HG02938 (cell line): ENCODE data around the gene ZPR1.
"Not testable (repeated sequence)": the region's sequence is repeated elsewhere in the genome, so short reads cannot be mapped to it uniquely, and the experiment has no call there.

ENCODE experiments used
- ATAC-seq: cut with Tn5 transposase; IDR thresholded peaks from one replicate; pipeline ENCODE4 v1.9.1; 2021; ENCODE audit warnings: mild to moderate bottlenecking, moderate library complexity; ENCODE audit not compliant: unreplicated experiment

ZPR1 gene

GRCh38 chr11:116825434-116825833 is 37.6 kb upstream of the ZPR1 start:
- no peak for ATAC-seq

- ATAC-seq: no peak
Observed at GRCh38 chr11:116823031-116823843, 35.4 kb upstream of the ZPR1 start, which contains the start of gene APOA4. APOA4 (minus strand) TSS chr11:116823304; CDS start chr11:116823191, 113 bp downstream.

DNA sequence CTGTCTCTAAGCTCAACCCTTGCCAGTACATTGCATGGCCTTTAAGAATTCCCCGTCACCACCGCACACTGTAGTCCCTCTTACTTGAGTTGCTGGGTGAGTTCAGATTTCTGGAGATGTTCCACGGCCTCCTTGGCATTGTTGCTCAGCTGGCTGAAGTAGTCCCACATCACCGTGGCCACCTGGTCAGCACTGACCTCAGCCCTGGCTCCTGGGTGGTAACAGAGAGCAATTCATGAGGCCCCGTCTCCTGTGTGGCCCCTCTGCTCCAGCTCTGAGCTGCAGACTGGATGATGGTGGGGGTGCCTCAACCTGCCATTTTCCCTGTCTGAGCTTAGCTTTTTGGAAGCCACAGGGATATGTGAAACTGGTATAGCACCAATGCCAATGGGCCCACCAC is 34.8 kb upstream of the ZPR1 start:
- ATAC-seq: no peak

GRCh38 chr11:116821050-116821918 is 33.5 kb upstream of the ZPR1 start:
- ATAC-seq: no peak

GRCh38 chr11:116819049-116819448 is 31.2 kb upstream of the ZPR1 start:
- ATAC-seq: no peak

- ATAC-seq: no peak
Observed at GRCh38 chr11:116814502-116814901, 26.7 kb upstream of the ZPR1 start.

GRCh38 chr11:116813781-116814471 is 26.1 kb upstream of the ZPR1 start:
- ATAC-seq: no peak

DNA sequence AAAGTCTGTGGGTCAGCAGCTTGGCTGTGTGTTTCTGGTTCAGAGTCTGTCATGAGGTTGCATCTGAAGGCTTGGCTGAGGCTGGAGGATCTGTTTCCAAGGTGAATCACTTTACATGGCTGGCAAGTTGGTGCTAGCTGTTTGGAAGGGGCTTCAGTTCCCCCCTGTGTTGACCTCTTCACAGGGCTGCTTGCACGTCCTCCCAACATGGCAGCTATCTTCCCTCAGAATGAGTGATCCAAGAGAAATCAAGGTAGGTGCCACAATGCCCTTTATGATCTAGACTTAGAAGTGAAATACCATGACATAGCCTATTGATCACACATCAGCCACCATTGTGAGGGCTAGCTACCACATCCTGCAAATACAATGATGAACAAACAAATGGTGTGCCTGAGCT is 25.3 kb upstream of the ZPR1 start:
- ATAC-seq: no peak

- ATAC-seq: no peak
Observed at GRCh38 chr11:116812109-116812508, 24.3 kb upstream of the ZPR1 start.

- no peak for ATAC-seq
Observed at GRCh38 chr11:116811194-116811593, 23.4 kb upstream of the ZPR1 start.

- ATAC-seq: no peak
Observed at GRCh38 chr11:116808262-116809175, 20.7 kb upstream of the ZPR1 start.

DNA sequence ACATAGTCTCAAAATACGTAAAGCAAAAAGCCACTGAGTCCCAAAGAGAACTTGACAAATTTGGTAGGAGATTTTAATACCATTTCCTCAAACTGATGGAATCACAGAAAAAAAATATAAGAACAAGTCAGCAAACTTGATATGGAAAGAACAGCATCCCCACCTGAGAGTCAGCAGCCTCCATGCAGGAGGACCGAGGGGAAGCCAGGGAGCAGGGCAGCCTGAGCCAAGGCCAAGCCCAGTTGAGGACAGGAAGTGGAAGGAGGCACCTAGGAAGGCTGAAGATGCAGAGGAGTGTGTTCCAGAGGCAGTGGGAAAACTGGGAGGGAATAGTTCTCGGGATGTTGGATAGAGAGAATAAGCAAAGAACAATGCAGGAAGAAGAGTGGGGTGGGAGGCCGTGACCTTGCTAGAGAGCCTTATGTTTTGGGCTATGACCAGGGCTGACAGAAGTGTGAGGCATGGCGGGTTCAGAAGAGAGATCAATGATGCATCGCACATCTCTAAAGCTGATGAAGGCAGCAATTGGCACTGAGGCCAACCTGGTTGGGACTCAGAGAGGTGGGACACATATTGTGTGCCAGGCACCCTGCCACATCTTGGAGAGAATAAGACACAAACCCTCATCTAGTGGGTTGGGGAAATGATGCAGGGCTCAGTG is 19.9 kb upstream of the ZPR1 start:
- no peak for ATAC-seq

- ATAC-seq: no peak
Observed at GRCh38 chr11:116804001-116804400, 16.2 kb upstream of the ZPR1 start.

DNA sequence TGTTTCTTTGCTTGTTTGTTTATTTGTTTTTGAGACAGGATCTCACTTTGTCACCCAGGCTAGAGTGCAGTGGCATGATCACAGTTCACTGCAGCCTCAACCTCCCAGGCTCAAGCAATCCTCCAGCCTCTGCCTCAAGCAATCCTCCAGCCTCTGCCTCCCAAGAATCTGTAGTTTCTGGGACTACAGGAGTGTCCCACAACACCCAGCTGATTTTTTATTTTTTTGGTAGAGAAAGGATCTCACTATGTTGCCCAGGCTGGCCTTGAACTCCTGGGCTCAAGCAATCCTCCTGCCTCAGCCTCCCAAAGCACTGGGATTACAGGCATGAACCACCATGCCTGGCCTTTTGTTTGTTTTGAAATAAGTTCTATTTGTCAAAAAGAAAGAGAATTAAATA is 13.8 kb upstream of the ZPR1 start:
- not testable (repeated sequence) for ATAC-seq

- ATAC-seq: no peak
Observed at GRCh38 chr11:116800610-116801009, 12.8 kb upstream of the ZPR1 start.

DNA sequence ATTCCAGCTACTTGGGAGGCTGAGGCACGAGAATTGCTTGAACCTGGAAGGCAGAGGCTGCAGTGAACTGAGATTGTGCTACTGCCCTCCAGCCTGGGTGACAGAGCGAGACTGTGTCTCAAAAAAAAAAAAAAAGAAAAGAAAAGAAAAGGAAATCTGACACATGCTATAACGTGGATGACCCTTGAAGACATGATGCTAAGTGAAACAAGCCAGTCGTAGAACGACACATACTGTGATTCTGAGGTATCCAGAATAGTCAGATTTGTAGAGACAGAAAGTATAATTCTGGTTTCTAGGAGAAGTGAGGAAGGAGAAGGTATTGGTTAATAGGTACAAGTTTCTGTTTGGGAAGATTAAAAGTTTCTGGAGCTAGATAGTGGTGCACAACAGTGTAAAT is 10.5 kb upstream of the ZPR1 start:
- ATAC-seq: no peak

GRCh38 chr11:116797816-116798215 is 10.0 kb upstream of the ZPR1 start:
- no peak for ATAC-seq

DNA sequence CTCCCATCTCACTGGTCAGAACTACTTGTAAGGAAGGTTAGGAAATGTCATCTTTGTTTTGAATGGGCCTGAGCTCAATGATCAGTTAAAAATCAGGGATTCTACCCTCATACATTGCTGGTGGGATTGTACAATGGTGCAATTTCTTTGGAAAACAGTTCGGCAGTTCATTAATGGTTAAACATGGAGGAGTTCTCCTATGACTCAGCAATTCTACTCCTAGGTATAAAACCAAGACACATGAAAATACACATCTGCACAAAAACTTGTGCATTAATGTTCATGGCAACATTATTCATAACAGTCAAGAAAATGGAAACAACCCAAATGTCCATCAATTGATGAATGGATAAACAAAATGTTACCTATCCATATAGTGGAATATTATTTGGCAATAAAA is 8.7 kb upstream of the ZPR1 start:
- no peak for ATAC-seq

DNA sequence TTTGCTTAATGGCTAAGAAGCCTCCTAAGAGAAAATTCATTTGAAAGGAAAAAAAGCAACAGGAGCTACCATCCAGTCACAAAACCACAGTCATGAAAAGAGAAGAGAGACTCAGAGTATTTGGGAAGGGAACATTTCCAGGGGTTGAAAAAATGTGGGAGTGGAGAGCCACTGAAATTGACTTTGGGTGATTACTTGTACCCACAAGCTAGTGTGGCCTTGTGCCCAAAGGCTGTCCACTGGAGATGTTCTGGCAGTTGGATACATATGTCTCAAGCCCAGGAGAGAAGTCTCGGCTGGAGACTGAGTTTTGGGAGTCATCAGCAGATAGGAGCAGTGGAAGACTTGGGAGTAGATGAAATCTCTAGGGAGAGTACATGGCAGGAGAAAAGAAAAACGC is 7.0 kb upstream of the ZPR1 start:
- no peak for ATAC-seq

DNA sequence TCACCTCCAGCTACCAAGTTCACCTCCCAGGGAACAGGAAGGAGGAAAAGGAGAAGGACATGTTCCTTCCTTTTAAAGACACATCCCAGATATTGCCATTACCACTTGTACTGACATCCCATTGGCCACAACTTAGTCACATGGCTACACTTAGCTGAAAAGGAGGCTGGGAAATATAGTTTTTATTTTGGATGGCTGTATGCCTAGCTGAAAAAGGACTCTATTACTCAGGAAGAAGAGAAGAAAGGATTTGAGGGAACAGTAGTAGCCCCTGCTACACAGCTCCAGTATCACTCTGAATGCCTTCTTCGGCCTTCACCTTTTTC is 5.9 kb upstream of the ZPR1 start:
- ATAC-seq: no peak
